Endothelial cell of umbilical vein (primary cell): Measurements from ENCODE around the gene DNAJC16. TPM values are rescaled to one million over a fixed set of nuclear protein-coding genes. Genes with fewer than 3 reads are reported as not detected.

Experiments
- BruUV-seq: library from RNA; stranded (reverse); fragments of 400-500 nt; replicated peaks from 2 replicates; lab custom pipeline; 2021; lab: Mats Ljungman, UMichigan
- CTCF ChIA-PET: fragments of 300-600, 350-600 bp; sonication (Branson Sonifier 250); formaldehyde crosslinking; loops from one replicate; lab custom pipeline; 2021; ENCODE audit warnings: antibody characterized with exemption, inconsistent platforms; lab: Charles Lee
- POLR2A ChIA-PET: fragments of 300-600, 350-600 bp; sonication (Branson Sonifier 250); formaldehyde crosslinking; loops from one replicate; lab custom pipeline; 2021; ENCODE audit warnings: antibody characterized with exemption, inconsistent platforms; lab: Charles Lee
- DNase-seq: peaks from one replicate; pipeline ENCODE4 v3.0.0-alpha.2; 2011; ENCODE audit warnings: low read depth, low spot score
- FAIRE-seq: peaks from 2 replicates; lab custom pipeline; 2011; peaks lifted over from hg19 to GRCh38; lab: Jason Lieb, UNC
- H2AFZ ChIP-seq: 2 replicates; pipeline ENCODE4 v1.6.0; 2012; ENCODE audit warnings: low read depth, low read length, control low read depth, inconsistent platforms
- H3K27ac ChIP-seq: 2 replicates; pipeline ENCODE4 v1.5.1; 2011; ENCODE audit warnings: low read depth, mild to moderate bottlenecking, control low read depth, low read length, moderate library complexity; ENCODE audit not compliant: insufficient read depth
- H3K27me3 ChIP-seq, 2 experiments: 2 replicates each; pipeline versions ENCODE4 v1.6.0 to v1.6.1; 2011; ENCODE audit warnings: low read length in 2 of 2, mixed read lengths in 1 of 2; ENCODE audit not compliant: control insufficient read depth in 2 of 2, insufficient read depth in 2 of 2
- H3K36me3 ChIP-seq, 2 experiments: 2 replicates in 1 of 2; 3 replicates in 1 of 2; pipeline ENCODE4 v1.5.1; 2011; ENCODE audit warnings: low read length in 2 of 2, mild to moderate bottlenecking in 1 of 2, moderate library complexity in 1 of 2; ENCODE audit not compliant: control insufficient read depth in 2 of 2, insufficient read depth in 2 of 2; ENCODE audit errors: extremely low read depth in 1 of 2
- H3K4me1 ChIP-seq: 3 replicates; pipeline ENCODE4 v1.5.1; 2011; ENCODE audit warnings: mild to moderate bottlenecking, low read length; ENCODE audit not compliant: control insufficient read depth, insufficient read depth; ENCODE audit errors: extremely low read depth
- H3K4me2 ChIP-seq: 2 replicates; pipeline ENCODE4 v1.6.1; 2011; ENCODE audit warnings: low read length, control low read depth, mixed read lengths; ENCODE audit not compliant: insufficient read depth
- H3K4me3 ChIP-seq, 3 experiments: fragments of 200-600 bp in 1 of 3; sonication (generic), shearing (Covaris generic) in 1 of 3; replicated peaks in 1 of 3; 2 replicates each; pipeline ENCODE4 v1.5.1; 2011 to 2016; ENCODE audit warnings: control low read depth in 3 of 3, low read length in 3 of 3, mild to moderate bottlenecking in 2 of 3, inconsistent platforms in 1 of 3, low read depth in 1 of 3, moderate library complexity in 1 of 3; ENCODE audit not compliant: insufficient read depth in 1 of 3
- H3K79me2 ChIP-seq: 2 replicates; pipeline ENCODE4 v1.6.0; 2012; ENCODE audit warnings: low read length, inconsistent platforms; ENCODE audit not compliant: control insufficient read depth, insufficient read depth
- H3K9ac ChIP-seq: replicated peaks from 2 replicates; pipeline ENCODE3; 2011; ENCODE audit warnings: low read length, control low read depth; ENCODE audit not compliant: insufficient read depth; ENCODE audit errors: extremely low read depth
- H3K9me1 ChIP-seq: replicated peaks from 3 replicates; pipeline ENCODE4 v1.6.0; 2011; ENCODE audit warnings: mild to moderate bottlenecking, low read length; ENCODE audit not compliant: control insufficient read depth, insufficient read depth; ENCODE audit errors: extremely low read depth
- H3K9me3 ChIP-seq: replicated peaks from 2 replicates; pipeline ENCODE4 v1.5.1; 2012; ENCODE audit warnings: low read length, inconsistent platforms; ENCODE audit not compliant: control insufficient read depth, insufficient read depth
- H4K20me1 ChIP-seq: replicated peaks from 2 replicates; pipeline ENCODE3; 2011; ENCODE audit warnings: mild to moderate bottlenecking, low read length; ENCODE audit not compliant: control insufficient read depth, insufficient read depth; ENCODE audit errors: extremely low read depth
- EZH2 ChIP-seq: IDR thresholded peaks from 2 replicates; pipeline ENCODE4 v1.6.1; 2012; ENCODE audit warnings: borderline replicate concordance, low read depth, mild to moderate bottlenecking, moderate library complexity, low read length, inconsistent platforms; ENCODE audit not compliant: severe bottlenecking
- FOS ChIP-seq: IDR thresholded peaks from 2 replicates; pipeline ENCODE4 v1.6.1; 2011; ENCODE audit warnings: mild to moderate bottlenecking, low read length, moderate library complexity, borderline replicate concordance; ENCODE audit not compliant: insufficient read depth
- GATA2 ChIP-seq: IDR thresholded peaks from 2 replicates; pipeline ENCODE4 v1.7.0; 2011; ENCODE audit warnings: low read depth, mild to moderate bottlenecking, moderate library complexity, mixed read lengths, low read length; ENCODE audit not compliant: insufficient read length, insufficient read depth
- JUN ChIP-seq: IDR thresholded peaks from 2 replicates; pipeline ENCODE4 v1.6.1; 2011; ENCODE audit warnings: borderline replicate concordance, low read depth; ENCODE audit not compliant: insufficient read length, insufficient read depth
- MAX ChIP-seq: IDR thresholded peaks from 2 replicates; pipeline ENCODE4 v1.6.1; 2011; ENCODE audit not compliant: insufficient read depth, insufficient read length
- POLR2A ChIP-seq: IDR thresholded peaks from 2 replicates; pipeline ENCODE4 v1.6.1; 2012; ENCODE audit warnings: low read depth, mild to moderate bottlenecking, control low read depth, low read length
- dilution Hi-C: fragments of 300-500 bp; cut with MboI; formaldehyde crosslinking; loops from one replicate; pipeline ENCODE4 v1.15.0; 2019; ENCODE audit warnings: low sequenced_read_pairs; ENCODE audit not compliant: extremely low pct_ligation_motif_present
- intact Hi-C: fragments of 100-400 bp; cut with micrococcal nuclease; formaldehyde crosslinking; loops from one replicate; pipeline ENCODE4 v1.10.0; 2022
- polyA plus RNA-seq, 4 experiments: library from polyadenylated mRNA; depleted of rRNA in 3 of 4; stranded (reverse) in 3 of 4; unstranded in 1 of 4; fragments of >200 nt; gene quantifications; 2 replicates each; pipeline versions ENCODE4 v1.2.1 to v1.2.3, GENCODE V29; 2011 to 2012; ENCODE audit warnings: missing spikeins in 1 of 4
- total RNA-seq: library from RNA; stranded (reverse); gene quantifications from 2 replicates; pipeline ENCODE4 v1.2.3, GENCODE V29; 2021

Gene DNAJC16
- total and polyA plus RNA-seq, 2 donors (not counting 3 experiments of a cell fraction or from before 2014, with no cell fraction given) = 8.0 to 21.4 TPM

GRCh38 chr1:15523104-15524020 lies 3.3 kb upstream of the DNAJC16 start:
- FAIRE-seq = peak; percentile 31
- Histone ChIP-seq H4K20me1 (no peaks in the 10 kb centered on the region), H3K27ac (no peak overlapping the region), H3K4me3 (peak overlapping the region; percentile 45 to 95 (median 68)), H3K9ac (peak overlapping the region; percentile 39), H3K4me2 (peak overlapping the region; percentile 71), H3K9me1 (no peaks in the 10 kb centered on the region), H3K36me3 (no peaks in the 10 kb centered on the region), H3K9me3 (no peaks in the 10 kb centered on the region), H3K79me2 (peaks cover 11% of the 10 kb centered on the region), H2AFZ (peak overlapping the region; percentile 83), H3K4me1 (peaks cover 24% of the 10 kb centered on the region), H3K27me3 (no peaks in the 10 kb centered on the region)
- TSS peak; percentile 46 for BruUV-seq
- TF ChIP-seq EZH2 (no peak), FOS (no peak), POLR2A (no peak), GATA2 (no peak), JUN (no peak), MAX (no peak)
- ChIA-PET POLR2A (no interaction called here), CTCF (interaction anchor here (0.6 to 1.3 kb wide), 2 partner anchors 200 to 253 kb away, joined by 4 to 7 read pairs; no protein-coding TSS in a partner anchor)
- DNase-seq = no peak
- intact Hi-C loops = loop anchor here (1.0 to 10.0 kb wide), 4 partner anchors 186 to 321 kb away; partner anchors contain the start of gene SPEN
- dilution Hi-C loops = no loop called here
